ENCODE results near the gene PLA2G7. TPM values are rescaled to one million over a fixed set of nuclear protein-coding genes. Genes with fewer than 3 reads are reported as not detected.

PLA2G7 gene
- total RNA-seq, 1 experiment from 2014 or later, result 1.7 TPM

- Mint-ChIP-seq H3K36me3 (ENCODE audit: insufficient read depth in 1 of 3, low read depth in 3 of 3) (no peaks in the 10 kb centered on the region), H3K27me3 (ENCODE audit: low read depth) (no peaks in the 10 kb centered on the region), H3K4me1 (peaks cover 6 to 7% of the 10 kb centered on the region in 2 experiments; a peak in 3 of 4 replicates), H3K27ac (no peak overlapping the region), H3K9me3 (no peaks in the 10 kb centered on the region), H3K4me3 (no peak overlapping the region)
- H2AFZ ChIP-seq (ENCODE audit: low read length), result no peak overlapping the region
- no peak overlapping the region for H3K27ac ChIP-seq (ENCODE audit: insufficient read length, low read depth, low read length)
- no peak overlapping the region for H2BK5ac ChIP-seq (ENCODE audit: insufficient read length, low read length)
- H2AK5ac ChIP-seq (ENCODE audit: insufficient read length, low read length), result no peak overlapping the region
- H3K9me3 ChIP-seq (ENCODE audit: control insufficient read depth, low read depth, low read length), result no peaks in the 10 kb centered on the region
- TF ChIP-seq CTCF (conservative IDR thresholded peaks at IDR 0.05), result no peak
- H3K56ac ChIP-seq (ENCODE audit: insufficient read length, low read depth, low read length), result no peak overlapping the region
- no peak overlapping the region for H3K18ac ChIP-seq (ENCODE audit: insufficient read length, low read depth, low read length)
- no peak overlapping the region for H2BK15ac ChIP-seq (ENCODE audit: low read depth, low read length)
- no peak for DNase-seq
- H3K79me1 ChIP-seq (ENCODE audit: insufficient read depth, low read depth, low read length, poor library complexity, severe bottlenecking), result no peaks in the 10 kb centered on the region
- H3K9ac ChIP-seq (ENCODE audit: extremely low read depth, insufficient read length, low read length), result no peak overlapping the region
- H3K4me2 ChIP-seq (ENCODE audit: insufficient read depth, insufficient read length, low read length), result no peak overlapping the region
- no peak overlapping the region for H3K14ac ChIP-seq (ENCODE audit: insufficient read depth, low read length)
- no peak overlapping the region for H4K91ac ChIP-seq (ENCODE audit: insufficient read length, low read depth, low read length)
- no peaks in the 10 kb centered on the region for H3K27me3 ChIP-seq (ENCODE audit: insufficient read depth, low read length)
- no CpG with 5 or more reads among the region's 6 CpGs for WGBS (ENCODE audit: extremely low coverage, insufficient read length, low lambda C conversion rate)
- no peak overlapping the region for H4K8ac ChIP-seq (replicated peaks; ENCODE audit: insufficient read length, low read depth, low read length)
- no peak overlapping the region for H3K23ac ChIP-seq (ENCODE audit: insufficient read length, low read depth, low read length)
- H4K20me1 ChIP-seq (ENCODE audit: control insufficient read depth, insufficient read depth, insufficient read length), result no peaks in the 10 kb centered on the region
- H3K23me2 ChIP-seq (ENCODE audit: insufficient read length, low read depth, low read length, poor library complexity, severe bottlenecking), result no peaks in the 10 kb centered on the region
- no peaks in the 10 kb centered on the region for H3K4me1 ChIP-seq (ENCODE audit: insufficient read depth, low read length)
- no peak overlapping the region for H2BK20ac ChIP-seq (ENCODE audit: low read depth, low read length, poor library complexity, severe bottlenecking)
- H4K5ac ChIP-seq (ENCODE audit: insufficient read length, low read depth, low read length), result no peak overlapping the region
- no peak overlapping the region for H2BK12ac ChIP-seq (ENCODE audit: insufficient read length, low read depth, low read length)
- no peak overlapping the region for H2BK120ac ChIP-seq (ENCODE audit: low read depth, low read length, poor library complexity, severe bottlenecking)
- no peaks in the 10 kb centered on the region for H3K79me2 ChIP-seq (ENCODE audit: insufficient read depth, low read length)
- H3K4ac ChIP-seq (ENCODE audit: low read depth, low read length), result no peak overlapping the region
- H3T11ph ChIP-seq (ENCODE audit: low read length), result no peak overlapping the region
Measured at GRCh38 chr6:46676604-46677313, 58.4 kb downstream of the PLA2G7 start.
